Gastroesophageal sphincter (tissue), 3 donors: ENCODE measurements around the gene NEK2.

ENCODE experiments used
- CTCF ChIP-seq, 4 experiments: fragments of 200-600 bp in 2 of 4; fragments of 450-650 bp in 2 of 4; sonication (generic) in 1 of 4; IDR thresholded peaks; one replicate each; pipeline ENCODE4 v1.5.1; 2017 to 2019; ENCODE audit warnings: antibody characterized with exemption in 4 of 4, mild to moderate bottlenecking in 2 of 4, moderate library complexity in 2 of 4
- EP300 ChIP-seq: sonication (generic); formaldehyde crosslinking; IDR thresholded peaks from one replicate; pipeline ENCODE4 v1.6.1; 2017; ENCODE audit warnings: antibody characterized with exemption, mild to moderate bottlenecking
- POLR2A ChIP-seq, 2 donors: fragments of 450-650 bp; IDR thresholded peaks; one replicate each; pipeline ENCODE4 v1.6.1; 2017; ENCODE audit warnings: antibody characterized with exemption in 2 of 2, mild to moderate bottlenecking in 2 of 2, moderate library complexity in 1 of 2
- POLR2AphosphoS5 ChIP-seq: sonication (generic); formaldehyde crosslinking; IDR thresholded peaks from one replicate; pipeline ENCODE4 v1.6.1; 2017; ENCODE audit warnings: antibody characterized with exemption

- TF ChIP-seq POLR2AphosphoS5 (no peak), CTCF (IDR thresholded peaks at IDR 0.05) (no peak), EP300 (no peak), POLR2A (IDR thresholded peaks at IDR 0.05) (no peak)
These were observed 21.4 kb downstream of the NEK2 start for GRCh38 chr1:211653959-211654496.
